ENCODE results near the gene ABHD17C. TPM values are rescaled to one million over a fixed set of nuclear protein-coding genes. Genes with fewer than 3 reads are reported as not detected.
"Not testable (repeated sequence)": the region's sequence is repeated elsewhere in the genome, so short reads cannot be mapped to it uniquely, and the experiment has no call there.

The ABHD17C gene
- 4.7 and 5.0 TPM in 2 replicates for total RNA-seq

- peaks cover 42% of the 10 kb centered on the region for H3K27me3 Mint-ChIP-seq (ENCODE audit: insufficient read depth)
- peak within 1 kb of the TSS; percentile 85 for H3K27ac Mint-ChIP-seq
- peak; percentile 50 for DNase-seq (ENCODE audit: low spot score)
- peaks cover 22% of the 10 kb centered on the region for H3K4me1 Mint-ChIP-seq (ENCODE audit: low read depth)
- intact Hi-C loops (cut with micrococcal nuclease): loop anchor here (10.0 kb wide), 1 partner anchor 289 kb away; the partner anchor contains the start of gene MESD
- H3K9me3 Mint-ChIP-seq: no peaks in the 10 kb centered on the region
- no peaks in the 10 kb centered on the region for H3K36me3 Mint-ChIP-seq (ENCODE audit: low read depth)
- H3K4me3 Mint-ChIP-seq: peak within 1 kb of the TSS; percentile 89
Measured at GRCh38 chr15:80695099-80695910, at the start of gene ABHD17C. Gene ABHD17C, plus strand, starts transcription at chr15:80695310. Its CDS starts 120 bp downstream, at chr15:80695430.

GRCh38 chr15:80645494-80646065 is 49.5 kb upstream of the ABHD17C start:
- DNase-seq (ENCODE audit: low spot score): no peak
- Mint-ChIP-seq H3K36me3 (ENCODE audit: low read depth) (no peaks in the 10 kb centered on the region), H3K4me3 (no peak overlapping the region), H3K27me3 (ENCODE audit: insufficient read depth) (no peaks in the 10 kb centered on the region), H3K9me3 (no peaks in the 10 kb centered on the region), H3K4me1 (ENCODE audit: low read depth) (peaks cover 5% of the 10 kb centered on the region), H3K27ac (no peak overlapping the region)
- intact Hi-C loops (cut with micrococcal nuclease): no loop called here

- H3K36me3 Mint-ChIP-seq (ENCODE audit: low read depth); H3K9me3 Mint-ChIP-seq; H3K4me3 Mint-ChIP-seq; intact Hi-C loops (cut with micrococcal nuclease); DNase-seq (ENCODE audit: low spot score); H3K4me1 Mint-ChIP-seq (ENCODE audit: low read depth); H3K27ac Mint-ChIP-seq; H3K27me3 Mint-ChIP-seq (ENCODE audit: insufficient read depth): not testable (repeated sequence)
Measured at GRCh38 chr15:80647424-80647823, 47.7 kb upstream of the ABHD17C start.

GRCh38 chr15:80654299-80654698 is 40.8 kb upstream of the ABHD17C start:
- no peak for DNase-seq (ENCODE audit: low spot score)
- H3K4me3 Mint-ChIP-seq: no peak overlapping the region
- intact Hi-C loops (cut with micrococcal nuclease): no loop called here
- no peak overlapping the region for H3K27ac Mint-ChIP-seq
- peaks cover 8% of the 10 kb centered on the region for H3K9me3 Mint-ChIP-seq
- no peaks in the 10 kb centered on the region for H3K4me1 Mint-ChIP-seq (ENCODE audit: low read depth)
- H3K27me3 Mint-ChIP-seq (ENCODE audit: insufficient read depth): peaks cover 19% of the 10 kb centered on the region
- H3K36me3 Mint-ChIP-seq (ENCODE audit: low read depth): no peaks in the 10 kb centered on the region

- Mint-ChIP-seq H3K9me3 (no peaks in the 10 kb centered on the region), H3K36me3 (ENCODE audit: low read depth) (no peaks in the 10 kb centered on the region), H3K27ac (no peak overlapping the region), H3K4me1 (ENCODE audit: low read depth) (no peaks in the 10 kb centered on the region), H3K27me3 (ENCODE audit: insufficient read depth) (peaks cover 18% of the 10 kb centered on the region), H3K4me3 (no peak overlapping the region)
- DNase-seq (ENCODE audit: low spot score): no peak
- intact Hi-C loops (cut with micrococcal nuclease): no loop called here
Measured at GRCh38 chr15:80659375-80659774, 35.7 kb upstream of the ABHD17C start.

- no peak for DNase-seq (ENCODE audit: low spot score)
- Mint-ChIP-seq H3K27me3 (ENCODE audit: insufficient read depth) (peaks cover 18% of the 10 kb centered on the region), H3K4me3 (no peak overlapping the region), H3K36me3 (ENCODE audit: low read depth) (no peaks in the 10 kb centered on the region), H3K4me1 (ENCODE audit: low read depth) (no peaks in the 10 kb centered on the region), H3K9me3 (no peaks in the 10 kb centered on the region), H3K27ac (no peak overlapping the region)
- intact Hi-C loops (cut with micrococcal nuclease): no loop called here
Measured at GRCh38 chr15:80660119-80660518, 35.0 kb upstream of the ABHD17C start.

- no peak overlapping the region for H3K4me3 Mint-ChIP-seq
- H3K4me1 Mint-ChIP-seq (ENCODE audit: low read depth): no peaks in the 10 kb centered on the region
- DNase-seq (ENCODE audit: low spot score): no peak
- H3K27ac Mint-ChIP-seq: no peak overlapping the region
- no peaks in the 10 kb centered on the region for H3K9me3 Mint-ChIP-seq
- peaks cover 17% of the 10 kb centered on the region for H3K27me3 Mint-ChIP-seq (ENCODE audit: insufficient read depth)
- intact Hi-C loops (cut with micrococcal nuclease): no loop called here
- no peaks in the 10 kb centered on the region for H3K36me3 Mint-ChIP-seq (ENCODE audit: low read depth)
Measured at GRCh38 chr15:80662129-80662528, 33.0 kb upstream of the ABHD17C start.

- no peak for DNase-seq (ENCODE audit: low spot score)
- H3K9me3 Mint-ChIP-seq: no peaks in the 10 kb centered on the region
- no peaks in the 10 kb centered on the region for H3K36me3 Mint-ChIP-seq (ENCODE audit: low read depth)
- intact Hi-C loops (cut with micrococcal nuclease): no loop called here
- H3K4me3 Mint-ChIP-seq: no peak overlapping the region
- no peaks in the 10 kb centered on the region for H3K4me1 Mint-ChIP-seq (ENCODE audit: low read depth)
- H3K27ac Mint-ChIP-seq: no peak overlapping the region
- H3K27me3 Mint-ChIP-seq (ENCODE audit: insufficient read depth): peaks cover 17% of the 10 kb centered on the region
Measured at GRCh38 chr15:80662757-80663553, 32.2 kb upstream of the ABHD17C start.

- H3K4me3 Mint-ChIP-seq: no peak overlapping the region
- no peaks in the 10 kb centered on the region for H3K9me3 Mint-ChIP-seq
- H3K36me3 Mint-ChIP-seq (ENCODE audit: low read depth): no peaks in the 10 kb centered on the region
- no peak for DNase-seq (ENCODE audit: low spot score)
- H3K27ac Mint-ChIP-seq: no peak overlapping the region
- H3K27me3 Mint-ChIP-seq (ENCODE audit: insufficient read depth): peaks cover 21% of the 10 kb centered on the region
- intact Hi-C loops (cut with micrococcal nuclease): no loop called here
- H3K4me1 Mint-ChIP-seq (ENCODE audit: low read depth): no peaks in the 10 kb centered on the region
Measured at GRCh38 chr15:80665151-80665550, 30.0 kb upstream of the ABHD17C start.

- Mint-ChIP-seq H3K4me3 (no peak overlapping the region), H3K9me3 (no peaks in the 10 kb centered on the region), H3K36me3 (ENCODE audit: low read depth) (no peaks in the 10 kb centered on the region), H3K27me3 (ENCODE audit: insufficient read depth) (peaks cover 12% of the 10 kb centered on the region), H3K27ac (no peak overlapping the region), H3K4me1 (ENCODE audit: low read depth) (no peaks in the 10 kb centered on the region)
- no peak for DNase-seq (ENCODE audit: low spot score)
- intact Hi-C loops (cut with micrococcal nuclease): no loop called here
Measured at GRCh38 chr15:80667936-80668335, 27.2 kb upstream of the ABHD17C start.

GRCh38 chr15:80668546-80669236 is 26.4 kb upstream of the ABHD17C start:
- no peak overlapping the region for H3K4me3 Mint-ChIP-seq
- peaks cover 12% of the 10 kb centered on the region for H3K27me3 Mint-ChIP-seq (ENCODE audit: insufficient read depth)
- H3K27ac Mint-ChIP-seq: no peak overlapping the region
- no peaks in the 10 kb centered on the region for H3K36me3 Mint-ChIP-seq (ENCODE audit: low read depth)
- H3K4me1 Mint-ChIP-seq (ENCODE audit: low read depth): peaks cover under 1% of the 10 kb centered on the region
- intact Hi-C loops (cut with micrococcal nuclease): no loop called here
- DNase-seq (ENCODE audit: low spot score): no peak
- H3K9me3 Mint-ChIP-seq: no peaks in the 10 kb centered on the region

- intact Hi-C loops (cut with micrococcal nuclease): no loop called here
- DNase-seq (ENCODE audit: low spot score): no peak
- H3K27me3 Mint-ChIP-seq (ENCODE audit: insufficient read depth): peaks cover 12% of the 10 kb centered on the region
- H3K9me3 Mint-ChIP-seq: no peaks in the 10 kb centered on the region
- no peaks in the 10 kb centered on the region for H3K36me3 Mint-ChIP-seq (ENCODE audit: low read depth)
- no peak overlapping the region for H3K27ac Mint-ChIP-seq
- H3K4me1 Mint-ChIP-seq (ENCODE audit: low read depth): peaks cover 11% of the 10 kb centered on the region
- H3K4me3 Mint-ChIP-seq: no peak overlapping the region
Measured at GRCh38 chr15:80669663-80670273, 25.3 kb upstream of the ABHD17C start.
